HEK293 (cell line): ENCODE measurements around the gene RALA.

Experiments used
- GLIS1 ChIP-seq: fragments of 450-650 bp; formaldehyde crosslinking; IDR thresholded peaks from 2 replicates; pipeline ENCODE4 v1.5.1; 2016; ENCODE audit warnings: missing biosample characterization, missing genetic modification characterization
- GLIS2 ChIP-seq: fragments of 450-650 bp; formaldehyde crosslinking; IDR thresholded peaks from 2 replicates; pipeline ENCODE4 v1.5.1; 2016; ENCODE audit warnings: missing biosample characterization, missing genetic modification characterization
- PRDM1 ChIP-seq: fragments of 450-650 bp; formaldehyde crosslinking; IDR thresholded peaks from 2 replicates; pipeline ENCODE4; 2016; ENCODE audit warnings: missing biosample characterization, missing genetic modification characterization
- PRDM10 ChIP-seq: fragments of 450-650 bp; formaldehyde crosslinking; IDR thresholded peaks from 2 replicates; pipeline ENCODE4 v1.5.1; 2016; ENCODE audit warnings: missing biosample characterization, missing genetic modification characterization
- SP2 ChIP-seq: fragments of 450-650 bp; formaldehyde crosslinking; IDR thresholded peaks from 2 replicates; pipeline ENCODE4 v1.5.1; 2016; ENCODE audit warnings: missing biosample characterization, missing genetic modification characterization
- SP7 ChIP-seq: fragments of 450-650 bp; formaldehyde crosslinking; IDR thresholded peaks from 2 replicates; pipeline ENCODE4 v1.5.1; 2016; ENCODE audit warnings: missing biosample characterization, missing genetic modification characterization
- ZBTB1 ChIP-seq: fragments of 450-650 bp; formaldehyde crosslinking; IDR thresholded peaks from 2 replicates; pipeline ENCODE4 v1.5.1; 2016; ENCODE audit warnings: missing biosample characterization, missing genetic modification characterization
- ZBTB17 ChIP-seq: fragments of 450-650 bp; formaldehyde crosslinking; IDR thresholded peaks from 2 replicates; pipeline ENCODE4 v1.5.1; 2016; ENCODE audit warnings: missing biosample characterization, missing genetic modification characterization
- ZBTB20 ChIP-seq: fragments of 450-650 bp; formaldehyde crosslinking; IDR thresholded peaks from 2 replicates; pipeline ENCODE4 v1.5.1; 2016; ENCODE audit warnings: missing biosample characterization, missing genetic modification characterization
- ZBTB21 ChIP-seq: fragments of 450-650 bp; formaldehyde crosslinking; IDR thresholded peaks from 2 replicates; pipeline ENCODE4 v1.5.1; 2017; ENCODE audit warnings: missing biosample characterization, missing genetic modification characterization
- ZBTB7A ChIP-seq: fragments of 450-650 bp; formaldehyde crosslinking; IDR thresholded peaks from 2 replicates; pipeline ENCODE4 v1.5.1; 2016; ENCODE audit warnings: low read depth, missing biosample characterization, missing genetic modification characterization
- ZNF114 ChIP-seq: fragments of 450-650 bp; formaldehyde crosslinking; IDR thresholded peaks from 2 replicates; pipeline ENCODE4 v1.5.0; 2017; ENCODE audit warnings: missing biosample characterization, missing genetic modification characterization
- ZNF19 ChIP-seq: fragments of 450-650 bp; formaldehyde crosslinking; IDR thresholded peaks from 2 replicates; pipeline ENCODE4; 2016; ENCODE audit warnings: missing biosample characterization, missing genetic modification characterization, low read depth
- ZNF280C ChIP-seq: fragments of 450-650 bp; formaldehyde crosslinking; IDR thresholded peaks from 2 replicates; pipeline ENCODE4 v1.5.1; 2016; ENCODE audit warnings: missing biosample characterization, missing genetic modification characterization
- ZNF335 ChIP-seq: fragments of 450-650 bp; formaldehyde crosslinking; conservative IDR thresholded peaks from 2 replicates; pipeline ENCODE4 v1.5.1; 2016; ENCODE audit warnings: missing biosample characterization, missing genetic modification characterization
- ZNF394 ChIP-seq: fragments of 450-650 bp; formaldehyde crosslinking; IDR thresholded peaks from 2 replicates; pipeline ENCODE4 v1.5.1; 2016; ENCODE audit warnings: missing biosample characterization, missing genetic modification characterization, mild to moderate bottlenecking, moderate library complexity, borderline replicate concordance
- ZNF513 ChIP-seq: fragments of 450-650 bp; IDR thresholded peaks from 2 replicates; pipeline ENCODE4 v1.5.1; 2018; ENCODE audit warnings: missing biosample characterization, missing genetic modification characterization
- ZNF561 ChIP-seq: fragments of 450-650 bp; IDR thresholded peaks from 2 replicates; pipeline ENCODE4 v1.5.1; 2018; ENCODE audit warnings: missing biosample characterization, missing genetic modification characterization, borderline replicate concordance
- ZNF600 ChIP-seq: fragments of 450-650 bp; formaldehyde crosslinking; IDR thresholded peaks from 2 replicates; pipeline ENCODE4 v1.5.1; 2016; ENCODE audit warnings: missing biosample characterization, missing genetic modification characterization
- ZNF660 ChIP-seq: fragments of 450-650 bp; IDR thresholded peaks from 2 replicates; pipeline ENCODE4 v1.5.1; 2018; ENCODE audit warnings: missing biosample characterization, mild to moderate bottlenecking, missing genetic modification characterization
- ZNF670 ChIP-seq: fragments of 450-650 bp; formaldehyde crosslinking; IDR thresholded peaks from 2 replicates; pipeline ENCODE4 v1.5.1; 2016; ENCODE audit warnings: missing biosample characterization, missing genetic modification characterization, low read depth
- ZNF830 ChIP-seq: fragments of 450-650 bp; IDR thresholded peaks from 2 replicates; pipeline ENCODE4 v1.5.0; 2018; ENCODE audit warnings: missing biosample characterization, missing genetic modification characterization, low read depth, mild to moderate bottlenecking, moderate library complexity
- ZSCAN30 ChIP-seq: fragments of 450-650 bp; IDR thresholded peaks from 2 replicates; pipeline ENCODE4 v1.5.1; 2018; ENCODE audit warnings: missing biosample characterization, mild to moderate bottlenecking, missing genetic modification characterization, moderate library complexity
- TF ChIP-seq, protein P1 (sequence below): fragments of 450-650 bp; formaldehyde crosslinking; IDR thresholded peaks from 2 replicates; pipeline ENCODE4 v1.5.1; 2017; ENCODE audit warnings: missing biosample characterization, missing genetic modification characterization
- TF ChIP-seq, protein P2 (sequence below): fragments of 450-650 bp; formaldehyde crosslinking; IDR thresholded peaks from 2 replicates; pipeline ENCODE4 v1.5.1; 2016; ENCODE audit warnings: missing biosample characterization, missing genetic modification characterization
- TF ChIP-seq, protein P3 (sequence below): fragments of 450-650 bp; formaldehyde crosslinking; IDR thresholded peaks from 2 replicates; pipeline ENCODE4 v1.5.1; 2016; ENCODE audit warnings: missing biosample characterization, missing genetic modification characterization

RALA gene

GRCh38 chr7:39732837-39733804 lies 109.7 kb downstream of the RALA start (continued):
- TF ChIP-seq ZNF335 (peak; percentile 90), ZBTB21 (tag by site-specific recombination) (peak; percentile 57; the same call in 1 of the 2 replicates), ZNF600 (tag by site-specific recombination) (peak; percentile 97), PRDM10 (peak; percentile 62), ZNF394 (tag by site-specific recombination) (no peak; the same call in 1 of the 2 replicates), GLIS1 (tag by site-specific recombination) (peak; percentile 99), ZNF513 (tag by site-specific recombination) (no peak), ZNF660 (tag by site-specific recombination) (peak; percentile 43; the same call in 1 of the 2 replicates), ZNF280C (tag by site-specific recombination) (no peak), ZNF561 (tag by site-specific recombination) (no peak), ZBTB1 (tag by site-specific recombination) (no peak), ZSCAN30 (tag by site-specific recombination) (no peak), ZNF114 (tag by site-specific recombination) (no peak), SP7 (peak; percentile 30; the same call in 1 of the 2 replicates), GLIS2 (tag by site-specific recombination) (peak; percentile 98), ZNF19 (tag by site-specific recombination) (no peak), ZBTB7A (tag by site-specific recombination) (no peak), PRDM1 (peak; percentile 94), SP2 (tag by site-specific recombination) (peak; percentile 70), ZBTB17 (tag by site-specific recombination) (peak; percentile 33), ZNF830 (tag by site-specific recombination) (no peak), ZNF670 (no peak), ZBTB20 (peak; percentile 65)
- TF ChIP-seq, protein P1, sequence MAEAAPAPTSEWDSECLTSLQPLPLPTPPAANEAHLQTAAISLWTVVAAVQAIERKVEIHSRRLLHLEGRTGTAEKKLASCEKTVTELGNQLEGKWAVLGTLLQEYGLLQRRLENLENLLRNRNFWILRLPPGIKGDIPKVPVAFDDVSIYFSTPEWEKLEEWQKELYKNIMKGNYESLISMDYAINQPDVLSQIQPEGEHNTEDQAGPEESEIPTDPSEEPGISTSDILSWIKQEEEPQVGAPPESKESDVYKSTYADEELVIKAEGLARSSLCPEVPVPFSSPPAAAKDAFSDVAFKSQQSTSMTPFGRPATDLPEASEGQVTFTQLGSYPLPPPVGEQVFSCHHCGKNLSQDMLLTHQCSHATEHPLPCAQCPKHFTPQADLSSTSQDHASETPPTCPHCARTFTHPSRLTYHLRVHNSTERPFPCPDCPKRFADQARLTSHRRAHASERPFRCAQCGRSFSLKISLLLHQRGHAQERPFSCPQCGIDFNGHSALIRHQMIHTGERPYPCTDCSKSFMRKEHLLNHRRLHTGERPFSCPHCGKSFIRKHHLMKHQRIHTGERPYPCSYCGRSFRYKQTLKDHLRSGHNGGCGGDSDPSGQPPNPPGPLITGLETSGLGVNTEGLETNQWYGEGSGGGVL (tag by site-specific recombination): peak; percentile 84
- TF ChIP-seq, protein P2, sequence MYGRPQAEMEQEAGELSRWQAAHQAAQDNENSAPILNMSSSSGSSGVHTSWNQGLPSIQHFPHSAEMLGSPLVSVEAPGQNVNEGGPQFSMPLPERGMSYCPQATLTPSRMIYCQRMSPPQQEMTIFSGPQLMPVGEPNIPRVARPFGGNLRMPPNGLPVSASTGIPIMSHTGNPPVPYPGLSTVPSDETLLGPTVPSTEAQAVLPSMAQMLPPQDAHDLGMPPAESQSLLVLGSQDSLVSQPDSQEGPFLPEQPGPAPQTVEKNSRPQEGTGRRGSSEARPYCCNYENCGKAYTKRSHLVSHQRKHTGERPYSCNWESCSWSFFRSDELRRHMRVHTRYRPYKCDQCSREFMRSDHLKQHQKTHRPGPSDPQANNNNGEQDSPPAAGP (tag by site-specific recombination): no peak
- TF ChIP-seq, protein P3, sequence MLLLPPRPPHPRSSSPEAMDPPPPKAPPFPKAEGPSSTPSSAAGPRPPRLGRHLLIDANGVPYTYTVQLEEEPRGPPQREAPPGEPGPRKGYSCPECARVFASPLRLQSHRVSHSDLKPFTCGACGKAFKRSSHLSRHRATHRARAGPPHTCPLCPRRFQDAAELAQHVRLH (tag by site-specific recombination): no peak
